SK-N-SH treated with all-trans-retinoic acid at 6 μM for 48 hours (cell line): ENCODE data around the gene MIOX.

Experiments
- ATAC-seq: fragments of 200-7000 bp; cut with Tn5 transposase; 3 replicates; pipeline ENCODE4 v1.9.1; 2020; ENCODE audit warnings: mild to moderate bottlenecking, moderate library complexity
- BACH2 ChIP-seq: fragments of 250-450 bp; sonication (Bioruptor Pico); IDR thresholded peaks from 2 replicates; pipeline ENCODE4 v1.9.0; 2021; ENCODE audit warnings: mild to moderate bottlenecking, borderline replicate concordance
- CSDC2 ChIP-seq: fragments of 250-450 bp; sonication (Bioruptor Pico); IDR thresholded peaks from 2 replicates; pipeline ENCODE4 v1.5.0; 2020; ENCODE audit warnings: mild to moderate bottlenecking, moderate library complexity
- CSRNP3 ChIP-seq: fragments of 250-450 bp; sonication (Bioruptor Pico); IDR thresholded peaks from 2 replicates; pipeline ENCODE4 v1.5.1; 2021; ENCODE audit warnings: mild to moderate bottlenecking, moderate library complexity
- ESRRG ChIP-seq: fragments of 250-450 bp; sonication (Bioruptor Pico); IDR thresholded peaks from 2 replicates; pipeline ENCODE4 v1.6.1; 2021; ENCODE audit warnings: mild to moderate bottlenecking
- ISL1 ChIP-seq: fragments of 250-450 bp; sonication (Bioruptor Pico); IDR thresholded peaks from 2 replicates; pipeline ENCODE4 v2.1.2; 2022; ENCODE audit warnings: mild to moderate bottlenecking, moderate library complexity
- POU6F1 ChIP-seq: fragments of 250-450 bp; sonication (Bioruptor Pico); IDR thresholded peaks from 2 replicates; pipeline ENCODE4 v1.8.0; 2021; ENCODE audit warnings: low read depth, mild to moderate bottlenecking, moderate library complexity, borderline replicate concordance
- PPARA ChIP-seq: fragments of 250-450 bp; sonication (Bioruptor Pico); IDR thresholded peaks from 2 replicates; pipeline ENCODE4 v1.5.0; 2020; ENCODE audit warnings: mild to moderate bottlenecking, borderline replicate concordance
- RARB ChIP-seq: fragments of 250-450 bp; sonication (Bioruptor Pico); IDR thresholded peaks from 2 replicates; pipeline ENCODE4 v1.8.0; 2021; ENCODE audit warnings: mild to moderate bottlenecking, moderate library complexity
- SNAI2 ChIP-seq: fragments of 250-450 bp; sonication (Bioruptor Pico); IDR thresholded peaks from 2 replicates; pipeline ENCODE4 v1.5.0; 2020; ENCODE audit warnings: mild to moderate bottlenecking, moderate library complexity
- TCF4 ChIP-seq: fragments of 250-450 bp; sonication (Bioruptor Pico); IDR thresholded peaks from 2 replicates; pipeline ENCODE4 v1.8.0; 2021; ENCODE audit warnings: mild to moderate bottlenecking, moderate library complexity, borderline replicate concordance
- TOX ChIP-seq: fragments of 250-450 bp; sonication (Bioruptor Pico); IDR thresholded peaks from 2 replicates; pipeline ENCODE4 v1.8.0; 2021; ENCODE audit warnings: mild to moderate bottlenecking, moderate library complexity, borderline replicate concordance
- ZC3H10 ChIP-seq: fragments of 250-450 bp; sonication (Bioruptor Pico); IDR thresholded peaks from 2 replicates; pipeline ENCODE4 v1.5.1; 2021; ENCODE audit warnings: mild to moderate bottlenecking, moderate library complexity
- ZFP3 ChIP-seq: fragments of 250-450 bp; sonication (Bioruptor Pico); IDR thresholded peaks from 2 replicates; pipeline ENCODE4 v1.5.0; 2020; ENCODE audit warnings: mild to moderate bottlenecking, moderate library complexity
- ZFP30 ChIP-seq: fragments of 450-650 bp; formaldehyde crosslinking; IDR thresholded peaks from 2 replicates; pipeline ENCODE4 v1.5.0; 2022; ENCODE audit warnings: mild to moderate bottlenecking, moderate library complexity
- ZNF70 ChIP-seq: fragments of 450-650 bp; formaldehyde crosslinking; IDR thresholded peaks from 2 replicates; pipeline ENCODE4 v1.5.0; 2020; ENCODE audit warnings: mild to moderate bottlenecking, moderate library complexity
- TF ChIP-seq, protein P1 (sequence below): fragments of 250-450 bp; sonication (Bioruptor Pico); IDR thresholded peaks from 2 replicates; pipeline ENCODE4 v1.5.0; 2020; ENCODE audit warnings: mild to moderate bottlenecking, moderate library complexity
- TF ChIP-seq, protein P2 (sequence below): fragments of 250-450 bp; sonication (Bioruptor Pico); IDR thresholded peaks from 2 replicates; pipeline ENCODE4 v1.8.0; 2020; ENCODE audit warnings: mild to moderate bottlenecking, moderate library complexity, borderline replicate concordance
- TF ChIP-seq, protein P3 (sequence below): fragments of 250-450 bp; sonication (Bioruptor Pico); IDR thresholded peaks from 2 replicates; pipeline ENCODE4 v1.5.1; 2020; ENCODE audit warnings: low read depth, mild to moderate bottlenecking, moderate library complexity

Gene MIOX

DNA sequence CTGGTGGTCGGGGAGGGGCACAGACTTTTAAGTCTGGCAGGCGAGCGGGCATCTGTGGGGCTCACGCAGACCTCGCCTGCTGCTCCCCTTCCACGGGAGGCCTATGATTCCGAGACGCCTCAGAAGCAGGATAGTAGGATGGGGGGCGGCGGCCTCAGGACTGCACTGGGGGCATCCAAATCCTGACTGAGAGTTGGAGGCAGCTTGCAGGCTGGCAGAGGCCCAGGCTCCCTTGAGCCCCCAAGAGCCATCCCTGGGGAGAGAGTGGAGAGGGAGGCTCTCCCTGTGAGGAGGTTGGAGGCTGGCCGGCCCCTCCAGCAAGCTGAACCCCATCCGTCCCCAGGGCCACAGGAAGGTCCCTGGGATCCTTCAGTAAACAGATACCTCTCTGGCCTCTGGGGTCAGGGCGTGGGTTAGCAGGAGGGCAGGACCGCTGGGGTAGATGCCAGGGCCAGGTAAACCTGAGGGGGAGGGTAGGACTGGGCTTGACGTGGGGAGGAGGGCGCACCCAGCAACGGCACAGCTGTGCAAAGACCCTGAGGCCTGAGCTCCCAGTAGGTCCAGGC is 45.1 kb upstream of the MIOX start:
- no peak for TF ChIP-seq RARB (CRISPR knock-in tag)
- TF ChIP-seq ISL1: no peak
- TF ChIP-seq ZFP3: no peak
- TF ChIP-seq SNAI2 (CRISPR knock-in tag): no peak
- TF ChIP-seq, protein P1, sequence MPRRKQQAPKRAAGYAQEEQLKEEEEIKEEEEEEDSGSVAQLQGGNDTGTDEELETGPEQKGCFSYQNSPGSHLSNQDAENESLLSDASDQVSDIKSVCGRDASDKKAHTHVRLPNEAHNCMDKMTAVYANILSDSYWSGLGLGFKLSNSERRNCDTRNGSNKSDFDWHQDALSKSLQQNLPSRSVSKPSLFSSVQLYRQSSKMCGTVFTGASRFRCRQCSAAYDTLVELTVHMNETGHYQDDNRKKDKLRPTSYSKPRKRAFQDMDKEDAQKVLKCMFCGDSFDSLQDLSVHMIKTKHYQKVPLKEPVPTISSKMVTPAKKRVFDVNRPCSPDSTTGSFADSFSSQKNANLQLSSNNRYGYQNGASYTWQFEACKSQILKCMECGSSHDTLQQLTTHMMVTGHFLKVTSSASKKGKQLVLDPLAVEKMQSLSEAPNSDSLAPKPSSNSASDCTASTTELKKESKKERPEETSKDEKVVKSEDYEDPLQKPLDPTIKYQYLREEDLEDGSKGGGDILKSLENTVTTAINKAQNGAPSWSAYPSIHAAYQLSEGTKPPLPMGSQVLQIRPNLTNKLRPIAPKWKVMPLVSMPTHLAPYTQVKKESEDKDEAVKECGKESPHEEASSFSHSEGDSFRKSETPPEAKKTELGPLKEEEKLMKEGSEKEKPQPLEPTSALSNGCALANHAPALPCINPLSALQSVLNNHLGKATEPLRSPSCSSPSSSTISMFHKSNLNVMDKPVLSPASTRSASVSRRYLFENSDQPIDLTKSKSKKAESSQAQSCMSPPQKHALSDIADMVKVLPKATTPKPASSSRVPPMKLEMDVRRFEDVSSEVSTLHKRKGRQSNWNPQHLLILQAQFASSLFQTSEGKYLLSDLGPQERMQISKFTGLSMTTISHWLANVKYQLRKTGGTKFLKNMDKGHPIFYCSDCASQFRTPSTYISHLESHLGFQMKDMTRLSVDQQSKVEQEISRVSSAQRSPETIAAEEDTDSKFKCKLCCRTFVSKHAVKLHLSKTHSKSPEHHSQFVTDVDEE (CRISPR knock-in tag): no peak
- TF ChIP-seq BACH2 (CRISPR knock-in tag): no peak
- TF ChIP-seq, protein P2, sequence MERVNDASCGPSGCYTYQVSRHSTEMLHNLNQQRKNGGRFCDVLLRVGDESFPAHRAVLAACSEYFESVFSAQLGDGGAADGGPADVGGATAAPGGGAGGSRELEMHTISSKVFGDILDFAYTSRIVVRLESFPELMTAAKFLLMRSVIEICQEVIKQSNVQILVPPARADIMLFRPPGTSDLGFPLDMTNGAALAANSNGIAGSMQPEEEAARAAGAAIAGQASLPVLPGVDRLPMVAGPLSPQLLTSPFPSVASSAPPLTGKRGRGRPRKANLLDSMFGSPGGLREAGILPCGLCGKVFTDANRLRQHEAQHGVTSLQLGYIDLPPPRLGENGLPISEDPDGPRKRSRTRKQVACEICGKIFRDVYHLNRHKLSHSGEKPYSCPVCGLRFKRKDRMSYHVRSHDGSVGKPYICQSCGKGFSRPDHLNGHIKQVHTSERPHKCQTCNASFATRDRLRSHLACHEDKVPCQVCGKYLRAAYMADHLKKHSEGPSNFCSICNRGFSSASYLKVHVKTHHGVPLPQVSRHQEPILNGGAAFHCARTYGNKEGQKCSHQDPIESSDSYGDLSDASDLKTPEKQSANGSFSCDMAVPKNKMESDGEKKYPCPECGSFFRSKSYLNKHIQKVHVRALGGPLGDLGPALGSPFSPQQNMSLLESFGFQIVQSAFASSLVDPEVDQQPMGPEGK (CRISPR knock-in tag): no peak
- TF ChIP-seq ZNF70 (CRISPR knock-in tag): no peak
- TF ChIP-seq ZFP30: no peak
- no peak for TF ChIP-seq TCF4 (CRISPR knock-in tag)
- ATAC-seq: no peak

DNA sequence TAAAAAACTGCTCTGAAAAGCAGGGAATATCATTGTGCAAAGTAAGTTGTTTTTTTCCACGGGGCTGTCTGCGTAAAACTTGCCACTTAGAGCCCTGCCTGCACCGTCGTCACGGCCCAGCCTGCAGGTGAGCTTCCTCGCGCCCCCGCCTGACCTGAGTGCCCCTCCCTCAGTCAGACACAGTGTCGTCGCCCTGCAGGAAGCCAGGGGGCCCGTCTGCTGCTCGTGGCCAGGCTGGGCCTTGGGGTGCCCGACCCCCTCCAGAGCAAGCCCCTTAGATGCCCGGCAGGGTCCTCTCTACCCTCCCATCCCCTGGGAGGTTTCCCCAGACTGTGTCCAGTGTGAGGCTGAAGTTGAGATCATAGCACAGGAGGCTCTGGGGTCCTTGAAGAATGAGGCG is 43.5 kb upstream of the MIOX start:
- ATAC-seq: no peak
- TF ChIP-seq ESRRG (CRISPR knock-in tag): no peak
- TF ChIP-seq RARB (CRISPR knock-in tag): no peak
- no peak for TF ChIP-seq ZFP3
- TF ChIP-seq CSRNP3 (CRISPR knock-in tag): no peak
- TF ChIP-seq PPARA (CRISPR knock-in tag): no peak
- TF ChIP-seq, protein P2 (CRISPR knock-in tag): no peak
- no peak for TF ChIP-seq ZC3H10 (CRISPR knock-in tag)
- TF ChIP-seq, protein P3, sequence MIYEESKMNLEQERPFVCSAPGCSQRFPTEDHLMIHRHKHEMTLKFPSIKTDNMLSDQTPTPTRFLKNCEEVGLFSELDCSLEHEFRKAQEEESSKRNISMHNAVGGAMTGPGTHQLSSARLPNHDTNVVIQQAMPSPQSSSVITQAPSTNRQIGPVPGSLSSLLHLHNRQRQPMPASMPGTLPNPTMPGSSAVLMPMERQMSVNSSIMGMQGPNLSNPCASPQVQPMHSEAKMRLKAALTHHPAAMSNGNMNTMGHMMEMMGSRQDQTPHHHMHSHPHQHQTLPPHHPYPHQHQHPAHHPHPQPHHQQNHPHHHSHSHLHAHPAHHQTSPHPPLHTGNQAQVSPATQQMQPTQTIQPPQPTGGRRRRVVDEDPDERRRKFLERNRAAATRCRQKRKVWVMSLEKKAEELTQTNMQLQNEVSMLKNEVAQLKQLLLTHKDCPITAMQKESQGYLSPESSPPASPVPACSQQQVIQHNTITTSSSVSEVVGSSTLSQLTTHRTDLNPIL (CRISPR knock-in tag): no peak
- TF ChIP-seq ZFP30: no peak
- no peak for TF ChIP-seq TOX (CRISPR knock-in tag)
- TF ChIP-seq CSDC2 (CRISPR knock-in tag): no peak
- TF ChIP-seq POU6F1: no peak
